Kidney (tissue), 14 donors: ENCODE measurements around the gene PRAMEF1. TPM values are rescaled to one million over a fixed set of nuclear protein-coding genes. Genes with fewer than 3 reads are reported as not detected.

Experiments used
- DNase-seq, 5 donors: peaks; one replicate each; pipeline ENCODE4 v3.0.0-alpha.2; 2013 to 2020
- FAIRE-seq: peaks from 2 replicates; lab custom pipeline; 2012; peaks lifted over from hg19 to GRCh38; lab: Jason Lieb, UNC
- H3K27ac ChIP-seq, 2 donors: one replicate each; pipeline ENCODE4 v1.7.0; 2013; ENCODE audit warnings: low read depth in 2 of 2, low read length in 2 of 2, inconsistent platforms in 1 of 2
- H3K27me3 ChIP-seq: one replicate; pipeline ENCODE4 v1.7.1; 2013; ENCODE audit warnings: low read length, inconsistent platforms; ENCODE audit not compliant: control insufficient read depth, insufficient read depth
- H3K36me3 ChIP-seq, 3 donors: one replicate each; pipeline versions ENCODE4 v1.7.0 to v1.7.1; 2013; ENCODE audit warnings: low read length in 3 of 3, control low read depth in 1 of 3, inconsistent platforms in 1 of 3; ENCODE audit not compliant: insufficient read depth in 3 of 3, control insufficient read depth in 2 of 3
- H3K4me1 ChIP-seq, 3 donors: one replicate each; pipeline versions ENCODE4 v1.7.0 to v1.7.1; 2013; ENCODE audit warnings: low read length in 3 of 3, inconsistent platforms in 1 of 3, low read depth in 1 of 3; ENCODE audit not compliant: control insufficient read depth in 2 of 3, insufficient read depth in 2 of 3
- H3K4me3 ChIP-seq, 3 donors: one replicate each; pipeline versions ENCODE4 v1.7.0 to v1.8.1; 2013; ENCODE audit warnings: low read length in 3 of 3, control low read depth in 1 of 3, inconsistent platforms in 1 of 3
- H3K9ac ChIP-seq, 3 donors: one replicate each; pipeline versions ENCODE4 v1.7.0 to v1.7.1; 2013; ENCODE audit warnings: low read length in 3 of 3, control low read depth in 1 of 3, inconsistent platforms in 1 of 3
- H3K9me3 ChIP-seq, 3 donors: one replicate each; pipeline versions ENCODE4 v1.7.0 to v1.7.1; 2013; ENCODE audit warnings: low read length in 3 of 3, control low read depth in 1 of 3, inconsistent platforms in 1 of 3; ENCODE audit not compliant: control insufficient read depth in 2 of 3, insufficient read depth in 1 of 3
- CTCF ChIP-seq: IDR thresholded peaks from 3 replicates; pipeline ENCODE4 v1.5.1; 2012; ENCODE audit warnings: mild to moderate bottlenecking, moderate library complexity, borderline replicate concordance; ENCODE audit not compliant: insufficient read depth; ENCODE audit errors: extremely low read depth
- intact Hi-C: fragments of 100-400 bp; cut with DNase I; formaldehyde crosslinking; loops from one replicate; pipeline ENCODE4 v1.11.1; 2022
- polyA plus RNA-seq: library from polyadenylated mRNA; stranded (reverse); fragments of 350-450 nt; fragmentation: Illumina TruSeq; extraction: RNeasy Lipid Tissue Mini Kit (QIAGEN cat#74804); gene quantifications from one replicate; pipeline ENCODE4 v1.2.3, GENCODE V29; 2014; ENCODE audit warnings: low read depth, low replicate concordance; ENCODE audit not compliant: insufficient read depth
- total RNA-seq: library from RNA; stranded (reverse); fragmentation: NEBNext Ultra II Directional; extraction: Animal tissue kit (Norgen Biotek cat#: 25700); gene quantifications from one replicate; pipeline ENCODE4 v1.2.1, GENCODE V29; 2021
- donor health status: control.
- donor health status: control.
- donor health status: control.
- donor health status: control.
- donor health status: control.
- donor health status: DM: yes; HTN: yes; CAD: no.
- donor health status: Normal renal cell carcinoma (clear cell type).

The PRAMEF1 gene
- total and polyA plus RNA-seq, 2 donors from 2014 or later: not detected

- Histone ChIP-seq H3K27ac (no peak overlapping the region), H3K9me3 (no peaks in the 10 kb centered on the region), H3K27me3 (no peaks in the 10 kb centered on the region), H3K4me1 (no peaks in the 10 kb centered on the region), H3K9ac (no peak overlapping the region), H3K4me3 (no peak overlapping the region), H3K36me3 (no peaks in the 10 kb centered on the region)
- DNase-seq (no peak), FAIRE-seq (no peak)
- intact Hi-C loops: no loop called here
- no peak for TF ChIP-seq CTCF
These were observed 18.7 kb upstream of the PRAMEF1 start for GRCh38 chr1:12772520-12772919.

GRCh38 chr1:12773438-12773837 lies 17.8 kb upstream of the PRAMEF1 start, which contains the start of gene PRAMEF12:
Gene PRAMEF12 (plus strand): TSS chr1:12773738. CDS start chr1:12774868, 1,130 bp downstream.
- FAIRE-seq: no peak
- Histone ChIP-seq H3K27me3 (no peaks in the 10 kb centered on the region), H3K4me1 (no peaks in the 10 kb centered on the region), H3K9me3 (no peaks in the 10 kb centered on the region), H3K36me3 (no peaks in the 10 kb centered on the region), H3K27ac (no peak within 1 kb of the TSS), H3K4me3 (no peak within 1 kb of the TSS), H3K9ac (no peak within 1 kb of the TSS)
- no peak for DNase-seq
- intact Hi-C loops: no loop called here
- no peak for TF ChIP-seq CTCF

GRCh38 chr1:12774801-12775345 lies 16.3 kb upstream of the PRAMEF1 start:
- intact Hi-C loops: no loop called here
- Histone ChIP-seq H3K9ac (no peak overlapping the region), H3K27me3 (no peaks in the 10 kb centered on the region), H3K9me3 (no peaks in the 10 kb centered on the region), H3K36me3 (no peaks in the 10 kb centered on the region), H3K4me3 (no peak overlapping the region), H3K27ac (no peak overlapping the region), H3K4me1 (no peaks in the 10 kb centered on the region)
- TF ChIP-seq CTCF: no peak
- DNase-seq: no peak
- no peak for FAIRE-seq

- Histone ChIP-seq H3K9me3 (no peaks in the 10 kb centered on the region), H3K36me3 (no peaks in the 10 kb centered on the region), H3K27me3 (no peaks in the 10 kb centered on the region), H3K9ac (no peak overlapping the region), H3K4me1 (no peaks in the 10 kb centered on the region), H3K4me3 (no peak overlapping the region), H3K27ac (no peak overlapping the region)
- DNase-seq: no peak
- intact Hi-C loops: no loop called here
- FAIRE-seq: no peak
- TF ChIP-seq CTCF: no peak
These were observed 15.8 kb upstream of the PRAMEF1 start for GRCh38 chr1:12775443-12775842.
